ENCODE measurements around the gene TCERG1L.
A peak's percentile ranks its signal among the peaks of the same experiment; 100 is the strongest.
"Not testable (repeated sequence)": the region's sequence is repeated elsewhere in the genome, so short reads cannot be mapped to it uniquely, and the experiment has no call there.

TCERG1L gene

DNA sequence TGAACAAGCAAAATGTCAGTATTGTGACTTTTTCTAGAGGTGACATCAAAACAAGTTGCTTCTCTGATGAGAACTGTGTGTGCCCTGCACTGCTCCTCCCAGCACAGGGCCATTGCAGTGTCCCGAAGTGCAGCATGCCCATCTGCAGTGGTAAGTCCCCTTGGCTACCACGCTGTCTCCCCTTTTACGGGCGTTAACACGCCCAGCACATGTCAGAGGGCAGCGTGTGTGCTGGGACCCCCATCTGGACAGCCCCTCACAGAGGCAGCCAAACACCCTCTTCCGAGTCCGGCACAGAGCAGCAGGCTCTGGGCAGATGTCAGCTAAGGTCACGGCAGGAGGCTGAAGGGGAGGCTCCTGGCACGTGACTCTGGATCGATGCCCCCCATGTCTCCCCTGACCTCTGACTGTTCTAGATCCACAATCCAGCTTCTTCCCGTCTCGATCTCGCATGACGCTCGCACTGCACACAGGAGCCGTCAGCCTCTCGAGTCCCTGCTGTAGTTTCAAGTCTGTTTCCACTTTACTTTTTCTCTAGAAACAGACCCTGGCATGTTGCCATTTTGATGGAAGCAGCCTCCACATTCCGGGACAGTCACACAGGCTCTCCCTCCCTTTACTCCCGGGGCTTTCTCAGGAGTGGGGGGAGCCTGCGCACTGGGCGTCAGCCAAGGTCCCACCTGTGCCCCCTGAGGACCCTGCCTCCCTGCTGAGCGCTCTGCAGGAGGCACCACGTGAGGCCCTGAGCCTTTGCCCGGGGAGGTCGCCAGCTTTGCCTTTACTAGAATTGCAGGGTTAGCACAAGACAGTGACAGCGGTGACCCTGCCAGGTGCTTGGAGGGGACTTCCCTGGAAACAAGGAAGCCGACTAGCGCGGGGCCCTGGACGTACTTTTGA is 133.8 kb downstream of the TCERG1L start:
- no peak for DNase-seq
- Histone ChIP-seq H3K27me3 (replicated peaks in 2 of 5; ENCODE audit: control insufficient read depth in 4 of 5, insufficient read depth in 5 of 5, low read length in 4 of 5) (peaks cover 0 to 9% (median 0%) of the 10 kb centered on the region in 5 experiments), H3K36me3 (ENCODE audit: control insufficient read depth in 4 of 4, insufficient read depth in 4 of 4, low read length in 3 of 4) (no peaks in the 10 kb centered on the region), H3K27ac (ENCODE audit: insufficient read depth in 1 of 2, low read depth in 1 of 2, low read length in 2 of 2, poor library complexity in 1 of 2, severe bottlenecking in 2 of 2) (no peak overlapping the region), H3K9me3 (ENCODE audit: control extremely low read depth in 1 of 5, control insufficient read depth in 4 of 5, insufficient read depth in 2 of 5, low read depth in 1 of 5, low read length in 4 of 5) (peaks cover 0 to 10% (median 5%) of the 10 kb centered on the region in 5 experiments), H3K4me3 (ENCODE audit: control insufficient read depth in 1 of 7, extremely low read depth in 1 of 7, insufficient read depth in 4 of 7, low read depth in 2 of 7, low read length in 6 of 7) (no peak overlapping the region), H3K4me1 (ENCODE audit: control extremely low read depth in 1 of 4, control insufficient read depth in 4 of 4, insufficient read depth in 4 of 4, low read length in 3 of 4) (no peaks in the 10 kb centered on the region)
- ChIA-PET POLR2A (no interaction called here), CTCF (no interaction called here)
- WGBS (ENCODE audit: insufficient coverage), result 90% methylated on average over 28 of the region's 31 CpGs

DNA sequence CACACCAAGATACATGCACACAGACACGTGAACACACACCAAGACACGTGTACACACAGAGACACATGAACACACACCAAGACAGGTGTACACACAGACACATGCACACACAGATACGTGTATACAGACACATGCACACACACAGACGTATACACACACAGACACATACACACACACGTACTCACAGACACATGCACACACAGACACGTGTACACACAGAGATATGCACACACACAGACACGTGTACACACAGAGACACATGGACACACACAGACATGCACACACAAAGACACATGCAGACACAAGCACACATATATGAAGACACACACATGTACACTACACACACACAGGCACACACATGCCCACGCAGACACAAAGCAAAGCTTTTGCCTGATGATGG is 134.6 kb downstream of the TCERG1L start:
- Histone ChIP-seq H3K9me3 (ENCODE audit: control extremely low read depth in 1 of 5, control insufficient read depth in 4 of 5, insufficient read depth in 2 of 5, low read depth in 1 of 5, low read length in 4 of 5) (peaks cover 0 to 10% (median 5%) of the 10 kb centered on the region in 5 experiments), H3K4me3 (ENCODE audit: control insufficient read depth in 1 of 7, extremely low read depth in 1 of 7, insufficient read depth in 4 of 7, low read depth in 2 of 7, low read length in 6 of 7) (no peak overlapping the region), H3K4me1 (ENCODE audit: control extremely low read depth in 1 of 4, control insufficient read depth in 4 of 4, insufficient read depth in 4 of 4, low read length in 3 of 4) (no peaks in the 10 kb centered on the region), H3K27ac (ENCODE audit: insufficient read depth in 1 of 2, low read depth in 1 of 2, low read length in 2 of 2, poor library complexity in 1 of 2, severe bottlenecking in 2 of 2) (no peak overlapping the region), H3K36me3 (ENCODE audit: control insufficient read depth in 4 of 4, insufficient read depth in 4 of 4, low read length in 3 of 4) (no peaks in the 10 kb centered on the region), H3K27me3 (replicated peaks in 2 of 5; ENCODE audit: control insufficient read depth in 4 of 5, insufficient read depth in 5 of 5, low read length in 4 of 5) (peaks cover 0 to 9% (median 0%) of the 10 kb centered on the region in 5 experiments)
- POLR2A ChIA-PET, result no interaction called here
- CTCF ChIA-PET, result no interaction called here
- WGBS (ENCODE audit: insufficient coverage), result 80% methylated on average over 7 of the region's 8 CpGs
- DNase-seq, result peak in 1 of 3 donors; percentile 1

DNA sequence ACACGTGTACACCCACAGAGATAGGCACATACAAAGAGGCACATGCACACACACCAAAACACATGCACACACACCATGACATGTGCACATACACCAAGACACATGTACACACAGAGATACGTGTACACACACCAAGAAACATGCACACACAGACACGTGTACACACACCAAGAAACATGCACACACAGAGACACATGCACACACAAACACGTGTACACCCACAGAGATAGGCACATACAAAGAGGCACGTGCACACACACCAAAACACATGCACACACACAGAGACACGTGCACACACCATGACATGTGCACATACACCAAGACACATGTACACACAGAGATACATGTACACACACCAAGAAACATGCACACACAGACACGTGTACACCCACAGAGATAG is 135.2 kb downstream of the TCERG1L start:
- H3K27me3 ChIP-seq (replicated peaks in 2 of 5; ENCODE audit: control insufficient read depth in 4 of 5, insufficient read depth in 5 of 5, low read length in 4 of 5); H3K36me3 ChIP-seq (ENCODE audit: control insufficient read depth in 4 of 4, insufficient read depth in 4 of 4, low read length in 3 of 4); H3K4me3 ChIP-seq (ENCODE audit: control insufficient read depth in 1 of 7, extremely low read depth in 1 of 7, insufficient read depth in 4 of 7, low read depth in 2 of 7, low read length in 6 of 7); POLR2A ChIA-PET; H3K4me1 ChIP-seq (ENCODE audit: control extremely low read depth in 1 of 4, control insufficient read depth in 4 of 4, insufficient read depth in 4 of 4, low read length in 3 of 4); DNase-seq; CTCF ChIA-PET; H3K27ac ChIP-seq (ENCODE audit: insufficient read depth in 1 of 2, low read depth in 1 of 2, low read length in 2 of 2, poor library complexity in 1 of 2, severe bottlenecking in 2 of 2): not testable (repeated sequence)
- 75% methylated on average over 6 of the region's 7 CpGs for WGBS (ENCODE audit: insufficient coverage)
- H3K9me3 ChIP-seq (ENCODE audit: control extremely low read depth in 1 of 5, control insufficient read depth in 4 of 5, insufficient read depth in 2 of 5, low read depth in 1 of 5, low read length in 4 of 5), result peaks cover 0 to 10% (median 5%) of the 10 kb centered on the region in 5 experiments

DNA sequence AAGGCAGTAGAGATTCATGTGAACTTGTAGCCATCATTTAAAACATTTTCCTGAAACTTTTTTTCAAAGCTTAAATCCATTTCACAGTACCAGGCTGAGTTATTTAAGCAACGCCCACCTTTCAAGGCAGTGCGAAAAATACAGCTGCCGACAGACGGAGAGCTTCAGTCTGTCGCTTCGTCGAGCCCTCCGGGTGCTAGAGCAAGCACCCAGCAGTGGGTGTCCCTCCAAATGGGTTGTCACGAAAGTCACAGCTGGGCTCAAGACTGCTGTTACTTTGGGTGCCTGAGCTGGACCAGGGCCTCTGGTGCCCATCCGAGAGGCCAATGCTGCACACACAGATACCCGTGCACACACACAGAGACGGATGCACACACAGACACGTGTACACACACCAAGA is 135.6 kb downstream of the TCERG1L start:
- no peaks in the 10 kb centered on the region for H3K4me1 ChIP-seq (ENCODE audit: control extremely low read depth in 1 of 4, control insufficient read depth in 4 of 4, insufficient read depth in 4 of 4, low read length in 3 of 4)
- no peak overlapping the region for H3K4me3 ChIP-seq (ENCODE audit: control insufficient read depth in 1 of 7, extremely low read depth in 1 of 7, insufficient read depth in 4 of 7, low read depth in 2 of 7, low read length in 6 of 7)
- POLR2A ChIA-PET, result no interaction called here
- CTCF ChIA-PET, result no interaction called here
- no peaks in the 10 kb centered on the region for H3K36me3 ChIP-seq (ENCODE audit: control insufficient read depth in 4 of 4, insufficient read depth in 4 of 4, low read length in 3 of 4)
- WGBS (ENCODE audit: insufficient coverage), result 97% methylated on average over 12 of the region's 13 CpGs
- H3K27me3 ChIP-seq (replicated peaks in 2 of 5; ENCODE audit: control insufficient read depth in 4 of 5, insufficient read depth in 5 of 5, low read length in 4 of 5), result peaks cover 0 to 8% (median 2%) of the 10 kb centered on the region in 5 experiments
- peaks cover 0 to 10% (median 5%) of the 10 kb centered on the region in 5 experiments for H3K9me3 ChIP-seq (ENCODE audit: control extremely low read depth in 1 of 5, control insufficient read depth in 4 of 5, insufficient read depth in 2 of 5, low read depth in 1 of 5, low read length in 4 of 5)
- no peak overlapping the region for H3K27ac ChIP-seq (ENCODE audit: insufficient read depth in 1 of 2, low read depth in 1 of 2, low read length in 2 of 2, poor library complexity in 1 of 2, severe bottlenecking in 2 of 2)
- no peak for DNase-seq

DNA sequence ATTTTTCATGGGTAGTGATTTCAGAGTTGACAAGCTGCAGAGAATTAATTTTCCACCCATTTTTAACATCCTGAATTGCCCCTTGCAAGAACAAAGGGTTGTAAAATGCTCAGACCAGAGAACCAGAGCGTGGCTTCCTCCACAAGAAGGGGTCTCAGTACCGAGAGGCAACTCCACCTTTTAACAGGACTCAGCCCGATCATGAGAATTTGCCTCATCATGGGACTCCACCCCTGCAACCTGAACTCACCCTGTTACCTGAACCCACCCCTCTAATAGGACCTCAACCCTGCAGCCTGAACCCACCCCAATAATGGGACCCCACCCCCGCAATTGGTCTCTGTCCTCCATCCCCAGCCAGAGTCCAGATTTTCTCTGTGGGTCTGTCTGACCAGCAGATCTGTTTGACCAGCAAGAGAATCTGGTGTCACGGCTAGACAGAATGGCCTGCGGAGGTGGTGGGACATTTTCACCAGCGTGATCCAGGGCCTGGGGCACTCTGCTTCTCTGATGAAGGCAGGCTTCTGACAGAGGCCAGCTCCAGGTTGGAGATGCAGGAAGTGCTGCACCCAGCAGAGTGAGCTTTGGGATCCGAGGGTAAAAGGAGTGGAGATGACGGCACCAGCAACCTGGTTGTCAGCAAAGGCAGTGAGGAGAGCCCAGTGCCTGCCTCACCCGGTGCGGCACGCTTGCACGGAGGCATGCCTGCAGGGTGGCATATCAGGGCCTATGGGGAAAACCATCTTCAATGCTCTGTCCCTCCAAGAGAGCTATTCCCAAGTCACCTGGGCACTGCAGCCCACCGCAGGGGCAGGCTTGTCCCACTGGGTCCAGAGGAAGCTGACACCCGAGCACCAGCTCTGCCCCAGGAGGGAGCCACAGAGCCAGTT is 136.6 kb downstream of the TCERG1L start:
- Histone ChIP-seq H3K36me3 (ENCODE audit: control insufficient read depth in 4 of 4, insufficient read depth in 4 of 4, low read length in 3 of 4) (no peaks in the 10 kb centered on the region), H3K27me3 (replicated peaks in 2 of 5; ENCODE audit: control insufficient read depth in 4 of 5, insufficient read depth in 5 of 5, low read length in 4 of 5) (peaks cover 0 to 5% (median 4%) of the 10 kb centered on the region in 5 experiments), H3K27ac (ENCODE audit: insufficient read depth in 1 of 2, low read depth in 1 of 2, low read length in 2 of 2, poor library complexity in 1 of 2, severe bottlenecking in 2 of 2) (no peak overlapping the region), H3K9me3 (ENCODE audit: control extremely low read depth in 1 of 5, control insufficient read depth in 4 of 5, insufficient read depth in 2 of 5, low read depth in 1 of 5, low read length in 4 of 5) (peaks cover 0 to 10% (median 5%) of the 10 kb centered on the region in 5 experiments), H3K4me3 (ENCODE audit: control insufficient read depth in 1 of 7, extremely low read depth in 1 of 7, insufficient read depth in 4 of 7, low read depth in 2 of 7, low read length in 6 of 7) (no peak overlapping the region), H3K4me1 (ENCODE audit: control extremely low read depth in 1 of 4, control insufficient read depth in 4 of 4, insufficient read depth in 4 of 4, low read length in 3 of 4) (no peaks in the 10 kb centered on the region)
- POLR2A ChIA-PET, result no interaction called here
- no peak for DNase-seq
- CTCF ChIA-PET, result no interaction called here
- WGBS (ENCODE audit: insufficient coverage), result 76% methylated on average over 14 of the region's 15 CpGs

DNA sequence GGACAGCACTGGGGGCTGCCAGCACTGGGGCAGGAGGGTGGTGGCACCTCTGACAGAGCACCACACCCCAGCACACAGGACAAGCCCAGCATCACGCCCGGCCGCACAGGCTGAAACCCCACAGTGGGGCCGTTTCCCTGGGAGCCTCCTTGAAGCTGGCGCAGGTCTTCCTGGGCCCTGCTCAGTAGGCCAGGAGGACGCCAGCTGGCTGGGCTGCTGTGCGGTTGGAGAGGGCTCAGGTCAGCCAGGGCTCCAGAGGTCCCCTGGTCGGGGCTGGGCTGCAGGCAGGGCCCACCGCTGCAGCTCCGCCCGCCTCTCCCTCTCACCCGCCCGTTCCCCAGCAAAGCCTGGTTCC is 137.3 kb downstream of the TCERG1L start:
- peaks cover 0 to 10% (median 5%) of the 10 kb centered on the region in 5 experiments for H3K9me3 ChIP-seq (ENCODE audit: control extremely low read depth in 1 of 5, control insufficient read depth in 4 of 5, insufficient read depth in 2 of 5, low read depth in 1 of 5, low read length in 4 of 5)
- POLR2A ChIA-PET, result no interaction called here
- WGBS (ENCODE audit: insufficient coverage), result 70% methylated on average over 7 of the region's 13 CpGs
- no peaks in the 10 kb centered on the region for H3K36me3 ChIP-seq (ENCODE audit: control insufficient read depth in 4 of 4, insufficient read depth in 4 of 4, low read length in 3 of 4)
- H3K27me3 ChIP-seq (replicated peaks in 2 of 5; ENCODE audit: control insufficient read depth in 4 of 5, insufficient read depth in 5 of 5, low read length in 4 of 5), result peaks cover 0 to 4% (median 2%) of the 10 kb centered on the region in 5 experiments
- no peak for DNase-seq
- no peak overlapping the region for H3K4me3 ChIP-seq (ENCODE audit: control insufficient read depth in 1 of 7, extremely low read depth in 1 of 7, insufficient read depth in 4 of 7, low read depth in 2 of 7, low read length in 6 of 7)
- H3K27ac ChIP-seq (ENCODE audit: insufficient read depth in 1 of 2, low read depth in 1 of 2, low read length in 2 of 2, poor library complexity in 1 of 2, severe bottlenecking in 2 of 2), result no peak overlapping the region
- H3K4me1 ChIP-seq (ENCODE audit: control extremely low read depth in 1 of 4, control insufficient read depth in 4 of 4, insufficient read depth in 4 of 4, low read length in 3 of 4), result no peaks in the 10 kb centered on the region
- CTCF ChIA-PET, result no interaction called here
